DND-41 (cell line): ENCODE measurements around the gene FRY.

Experiments
- ATAC-seq: fragments of 200-7000 bp; cut with Tn5 transposase; 3 replicates; pipeline ENCODE4 v1.9.1; 2021; ENCODE audit warnings: low read depth; ENCODE audit not compliant: insufficient read depth
- DNase-seq: peaks from one replicate; pipeline ENCODE4 v3.0.0-alpha.2; 2020
- H2AFZ ChIP-seq: 2 replicates; pipeline ENCODE4 v1.6.0; 2012; ENCODE audit warnings: low read depth, low read length
- H3K27ac ChIP-seq: 2 replicates; pipeline ENCODE4 v1.5.1; 2012; ENCODE audit warnings: low read length, inconsistent platforms
- H3K27me3 ChIP-seq: fragments of 200-600 bp; sonication (generic); 2 replicates; pipeline ENCODE4 v1.6.0; 2012; ENCODE audit warnings: low read length, mild to moderate bottlenecking, inconsistent platforms; ENCODE audit not compliant: insufficient read depth, poor library complexity
- H3K36me3 ChIP-seq: 2 replicates; pipeline ENCODE4 v1.5.1; 2012; ENCODE audit warnings: low read length, inconsistent platforms; ENCODE audit not compliant: insufficient read depth
- H3K4me1 ChIP-seq: 2 replicates; pipeline ENCODE4 v1.5.1; 2012; ENCODE audit warnings: mild to moderate bottlenecking, low read length; ENCODE audit not compliant: insufficient read depth
- H3K4me2 ChIP-seq: 2 replicates; pipeline ENCODE4 v1.6.0; 2012; ENCODE audit warnings: mild to moderate bottlenecking, moderate library complexity, low read length, inconsistent platforms; ENCODE audit not compliant: insufficient read depth
- H3K4me3 ChIP-seq, 2 experiments: fragments of 200-600 bp in 1 of 2; shearing (Covaris generic) in 1 of 2; 2 replicates each; pipeline ENCODE4 v1.5.1; 2012 to 2016; ENCODE audit warnings: inconsistent platforms in 2 of 2, low read length in 2 of 2, mild to moderate bottlenecking in 2 of 2, low read depth in 1 of 2, moderate library complexity in 1 of 2
- H3K79me2 ChIP-seq: 2 replicates; pipeline ENCODE4 v1.6.0; 2012; ENCODE audit warnings: low read length, inconsistent platforms; ENCODE audit not compliant: insufficient read depth
- H3K9ac ChIP-seq: 2 replicates; pipeline ENCODE4 v1.6.0; 2012; ENCODE audit warnings: low read depth, mild to moderate bottlenecking, inconsistent platforms, low read length, moderate library complexity
- H3K9me3 ChIP-seq: 2 replicates; pipeline ENCODE4 v1.5.1; 2012; ENCODE audit warnings: low read length, moderate library complexity, mild to moderate bottlenecking, inconsistent platforms; ENCODE audit not compliant: insufficient read depth, severe bottlenecking
- H4K20me1 ChIP-seq: 2 replicates; pipeline ENCODE4 v1.6.0; 2012; ENCODE audit warnings: low read length; ENCODE audit not compliant: insufficient read depth
- CTCF ChIP-seq: IDR thresholded peaks from 2 replicates; pipeline ENCODE4 v1.5.1; 2012; ENCODE audit warnings: borderline replicate concordance, low read length, moderate library complexity, mild to moderate bottlenecking; ENCODE audit not compliant: poor library complexity, severe bottlenecking; ENCODE audit errors: extremely low read depth
- EZH2 ChIP-seq: IDR thresholded peaks from 3 replicates; pipeline ENCODE4 v1.6.1; 2012; ENCODE audit warnings: borderline replicate concordance, low read depth, mild to moderate bottlenecking, moderate library complexity, low read length, inconsistent platforms; ENCODE audit not compliant: severe bottlenecking

FRY gene

GRCh38 chr13:32081591-32081990 lies 50.0 kb downstream of the FRY start:
- peaks cover 6% of the 10 kb centered on the region for H3K27me3 ChIP-seq
- no peaks in the 10 kb centered on the region for H4K20me1 ChIP-seq
- no peak overlapping the region for H2AFZ ChIP-seq
- H3K9ac ChIP-seq: no peak overlapping the region
- ATAC-seq (no peak), DNase-seq (no peak)
- no peak overlapping the region for H3K27ac ChIP-seq
- no peak overlapping the region for H3K4me3 ChIP-seq
- no peaks in the 10 kb centered on the region for H3K9me3 ChIP-seq
- no peaks in the 10 kb centered on the region for H3K4me1 ChIP-seq
- H3K36me3 ChIP-seq: no peaks in the 10 kb centered on the region
- H3K79me2 ChIP-seq: no peaks in the 10 kb centered on the region
- TF ChIP-seq CTCF (no peak), EZH2 (no peak)
- H3K4me2 ChIP-seq: no peak overlapping the region

GRCh38 chr13:32086366-32086765 lies 54.8 kb downstream of the FRY start:
- no peak overlapping the region for H3K27ac ChIP-seq
- H2AFZ ChIP-seq: no peak overlapping the region
- DNase-seq (no peak), ATAC-seq (no peak)
- H3K4me3 ChIP-seq: no peak overlapping the region
- no peaks in the 10 kb centered on the region for H3K36me3 ChIP-seq
- H3K79me2 ChIP-seq: no peaks in the 10 kb centered on the region
- no peak overlapping the region for H3K9ac ChIP-seq
- peaks cover 6% of the 10 kb centered on the region for H3K27me3 ChIP-seq
- H3K9me3 ChIP-seq: no peaks in the 10 kb centered on the region
- no peaks in the 10 kb centered on the region for H4K20me1 ChIP-seq
- TF ChIP-seq EZH2 (no peak), CTCF (no peak)
- no peaks in the 10 kb centered on the region for H3K4me1 ChIP-seq
- no peak overlapping the region for H3K4me2 ChIP-seq

DNA sequence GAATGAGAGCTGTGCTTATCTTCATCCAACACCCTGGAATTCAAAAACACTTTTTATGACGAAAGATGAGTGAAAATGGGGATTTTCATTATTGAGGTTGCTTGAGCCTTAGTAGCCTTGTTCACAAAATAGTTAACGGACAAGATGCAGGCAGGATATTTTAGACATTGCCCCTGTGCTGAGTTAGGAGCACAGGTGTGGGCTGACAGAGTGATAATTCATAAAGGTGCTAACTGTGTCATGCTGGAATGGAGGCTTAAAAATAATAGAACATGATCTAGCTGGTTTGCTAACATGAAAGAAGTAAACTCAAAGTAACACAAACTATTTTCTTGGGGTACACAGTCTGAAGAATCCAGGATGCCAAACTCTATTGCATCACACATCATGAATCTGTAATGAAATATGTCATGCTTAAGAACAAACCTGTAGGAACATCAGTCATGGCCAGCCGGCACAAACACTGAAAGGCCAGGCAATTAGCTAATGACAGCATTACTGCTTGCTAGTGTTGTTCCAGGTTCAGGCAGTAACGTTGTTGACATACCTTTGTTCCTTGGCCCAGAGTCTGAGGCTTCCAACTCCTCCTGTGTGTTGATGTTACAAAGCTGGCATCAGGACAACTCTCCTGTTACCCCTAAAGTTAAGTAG lies 55.3 kb downstream of the FRY start:
- ATAC-seq: no peak
- Histone ChIP-seq H3K4me1 (no peaks in the 10 kb centered on the region), H3K4me2 (no peak overlapping the region), H2AFZ (no peak overlapping the region), H3K27ac (no peak overlapping the region), H3K4me3 (no peak overlapping the region), H3K36me3 (no peaks in the 10 kb centered on the region), H3K79me2 (no peaks in the 10 kb centered on the region), H3K27me3 (peaks cover 6% of the 10 kb centered on the region), H4K20me1 (no peaks in the 10 kb centered on the region), H3K9ac (no peak overlapping the region), H3K9me3 (no peaks in the 10 kb centered on the region)
- no peak for DNase-seq
- TF ChIP-seq EZH2 (no peak), CTCF (no peak)
